SU-DHL-6 (cell line): ENCODE results near the gene GAREM2.
"Not testable (repeated sequence)": the region's sequence is repeated elsewhere in the genome, so short reads cannot be mapped to it uniquely, and the experiment has no call there.

Source experiments
- H2AFZ ChIP-seq: fragments of 200-600 bp; sonication (generic); 2 replicates; pipeline ENCODE4 v1.6.1; 2014; ENCODE audit warnings: low read depth, mild to moderate bottlenecking, moderate library complexity, mixed read lengths, antibody characterized with exemption, low read length; ENCODE audit not compliant: severe bottlenecking
- H3F3A ChIP-seq: fragments of 200-600 bp; shearing (Covaris generic); 2 replicates; pipeline ENCODE4 v1.6.0; 2016; ENCODE audit warnings: antibody characterized with exemption, mild to moderate bottlenecking; ENCODE audit not compliant: insufficient read depth
- H3K27ac ChIP-seq: fragments of 200-600 bp; sonication (generic); 2 replicates; pipeline ENCODE4 v1.5.1; 2016; ENCODE audit warnings: low read depth, mild to moderate bottlenecking, low read length, moderate library complexity, mixed read lengths
- H3K27me3 ChIP-seq: fragments of 200-600 bp; sonication (generic), shearing (Covaris generic); 2 replicates; pipeline ENCODE4 v1.6.0; 2014; ENCODE audit warnings: mild to moderate bottlenecking, low read length
- H3K36me3 ChIP-seq: fragments of 200-600 bp; sonication (generic); 2 replicates; pipeline ENCODE4 v1.6.1; 2014; ENCODE audit warnings: mild to moderate bottlenecking, low read length, mixed read lengths
- H3K4me2 ChIP-seq: fragments of 300-600, 200-600 bp; shearing (Covaris generic), sonication (generic); 2 replicates; pipeline ENCODE4 v1.6.0; 2014; ENCODE audit warnings: low read length, low read depth, mild to moderate bottlenecking; ENCODE audit not compliant: poor library complexity, severe bottlenecking
- H3K4me3 ChIP-seq: fragments of 200-600 bp; sonication (generic); 2 replicates; pipeline ENCODE4 v1.5.1; 2014; ENCODE audit warnings: antibody characterized with exemption, low read length, mild to moderate bottlenecking, mixed read lengths; ENCODE audit not compliant: insufficient read depth, poor library complexity, severe bottlenecking
- H3K79me2 ChIP-seq: fragments of 200-600 bp; sonication (generic); 2 replicates; pipeline ENCODE4 v1.6.1; 2014; ENCODE audit warnings: mild to moderate bottlenecking, low read length, moderate library complexity; ENCODE audit not compliant: insufficient read depth
- H3K9ac ChIP-seq: fragments of 200-600 bp; sonication (generic); 2 replicates; pipeline ENCODE4 v1.7.0; 2014; ENCODE audit warnings: mild to moderate bottlenecking, low read length
- H3K9me2 ChIP-seq: fragments of 200-600 bp; sonication (generic); replicated peaks from 2 replicates; pipeline ENCODE4 v1.6.1; 2014; ENCODE audit warnings: low read length; ENCODE audit not compliant: insufficient read depth
- H3K9me3 ChIP-seq: fragments of 200-600 bp; sonication (generic); 2 replicates; pipeline ENCODE4 v1.6.1; 2014; ENCODE audit warnings: low read length, mixed read lengths; ENCODE audit not compliant: insufficient read depth
- H4K20me1 ChIP-seq: fragments of 200-600 bp; sonication (generic); 2 replicates; pipeline ENCODE4 v1.6.1; 2014; ENCODE audit warnings: low read depth, mild to moderate bottlenecking, antibody characterized with exemption, low read length, moderate library complexity, mixed read lengths
- CTCF ChIP-seq: fragments of 200-600 bp; sonication (generic); IDR thresholded peaks from one replicate; pipeline ENCODE4 v1.5.1; 2017; ENCODE audit warnings: antibody characterized with exemption, mild to moderate bottlenecking, low read length, moderate library complexity; ENCODE audit not compliant: insufficient read depth, poor library complexity, severe bottlenecking
- EZH2phosphoT487 ChIP-seq: fragments of 200-600 bp; sonication (generic), shearing (Covaris generic); conservative IDR thresholded peaks from 2 replicates; pipeline ENCODE4 v1.6.1; 2018; ENCODE audit warnings: mild to moderate bottlenecking, antibody characterized with exemption, low read length, moderate library complexity, mixed read lengths

The GAREM2 gene

GRCh38 chr2:26164231-26164630 lies 8.7 kb upstream of the GAREM2 start:
- Histone ChIP-seq H3K9me3 (no peaks in the 10 kb centered on the region), H3K4me3 (no peak overlapping the region), H4K20me1 (no peaks in the 10 kb centered on the region), H3K27me3 (no peaks in the 10 kb centered on the region), H3K4me2 (no peak overlapping the region), H3K79me2 (no peaks in the 10 kb centered on the region), H3K9me2 (no peaks in the 10 kb centered on the region), H3K9ac (no peak overlapping the region), H3K27ac (no peak overlapping the region), H3F3A (no peaks in the 10 kb centered on the region), H2AFZ (no peak overlapping the region), H3K36me3 (no peaks in the 10 kb centered on the region)
- TF ChIP-seq CTCF (no peak), EZH2phosphoT487 (no peak)

GRCh38 chr2:26164641-26165211 lies 8.2 kb upstream of the GAREM2 start:
- Histone ChIP-seq H3K36me3 (no peaks in the 10 kb centered on the region), H3K4me2 (no peak overlapping the region), H4K20me1 (no peaks in the 10 kb centered on the region), H3K27ac (no peak overlapping the region), H2AFZ (no peak overlapping the region), H3K9ac (no peak overlapping the region), H3K79me2 (no peaks in the 10 kb centered on the region), H3K9me3 (no peaks in the 10 kb centered on the region), H3K9me2 (no peaks in the 10 kb centered on the region), H3F3A (no peaks in the 10 kb centered on the region), H3K4me3 (no peak overlapping the region), H3K27me3 (no peaks in the 10 kb centered on the region)
- TF ChIP-seq EZH2phosphoT487 = no peak
- TF ChIP-seq CTCF = no peak

GRCh38 chr2:26165403-26165802 lies 7.5 kb upstream of the GAREM2 start:
- Histone ChIP-seq H3K9me3 (no peaks in the 10 kb centered on the region), H3K36me3 (no peaks in the 10 kb centered on the region), H3K79me2 (no peaks in the 10 kb centered on the region), H3K4me2 (no peak overlapping the region), H3F3A (no peaks in the 10 kb centered on the region), H3K9ac (no peak overlapping the region), H3K27me3 (no peaks in the 10 kb centered on the region), H3K4me3 (no peak overlapping the region), H2AFZ (no peak overlapping the region), H3K27ac (no peak overlapping the region), H3K9me2 (no peaks in the 10 kb centered on the region), H4K20me1 (no peaks in the 10 kb centered on the region)
- TF ChIP-seq EZH2phosphoT487 = no peak
- TF ChIP-seq CTCF = no peak

GRCh38 chr2:26166541-26166940 lies 6.3 kb upstream of the GAREM2 start:
- H4K20me1 ChIP-seq, H3K27me3 ChIP-seq, H3K36me3 ChIP-seq, H3K9me2 ChIP-seq, H3K9ac ChIP-seq, H3K9me3 ChIP-seq, H3F3A ChIP-seq, H2AFZ ChIP-seq, H3K4me3 ChIP-seq, H3K79me2 ChIP-seq, H3K4me2 ChIP-seq, H3K27ac ChIP-seq: not testable (repeated sequence)
